Left renal cortex interstitium (tissue), 4 donors: ENCODE results near the gene C12orf75. TPM values are rescaled to one million over a fixed set of nuclear protein-coding genes. Genes with fewer than 3 reads are reported as not detected.
"Not testable (repeated sequence)": the region's sequence is repeated elsewhere in the genome, so short reads cannot be mapped to it uniquely, and the experiment has no call there.

Experiments
- DNase-seq, 4 donors: peaks; one replicate each; pipeline ENCODE4 v3.0.0-alpha.2; 2013; ENCODE audit warnings: low read depth in 4 of 4, low spot score in 2 of 4, missing footprints in 1 of 4
- polyA plus RNA-seq, 4 donors: library from polyadenylated mRNA; unstranded; fragments of 120-200 nt; gene quantifications; one replicate each; pipeline ENCODE4 v1.2.1, GENCODE V29; 2013; ENCODE audit not compliant: insufficient read length in 4 of 4

C12orf75 gene
- polyA plus RNA-seq, 4 donors = 75.2 to 81.6 (median 76.9) TPM

DNA sequence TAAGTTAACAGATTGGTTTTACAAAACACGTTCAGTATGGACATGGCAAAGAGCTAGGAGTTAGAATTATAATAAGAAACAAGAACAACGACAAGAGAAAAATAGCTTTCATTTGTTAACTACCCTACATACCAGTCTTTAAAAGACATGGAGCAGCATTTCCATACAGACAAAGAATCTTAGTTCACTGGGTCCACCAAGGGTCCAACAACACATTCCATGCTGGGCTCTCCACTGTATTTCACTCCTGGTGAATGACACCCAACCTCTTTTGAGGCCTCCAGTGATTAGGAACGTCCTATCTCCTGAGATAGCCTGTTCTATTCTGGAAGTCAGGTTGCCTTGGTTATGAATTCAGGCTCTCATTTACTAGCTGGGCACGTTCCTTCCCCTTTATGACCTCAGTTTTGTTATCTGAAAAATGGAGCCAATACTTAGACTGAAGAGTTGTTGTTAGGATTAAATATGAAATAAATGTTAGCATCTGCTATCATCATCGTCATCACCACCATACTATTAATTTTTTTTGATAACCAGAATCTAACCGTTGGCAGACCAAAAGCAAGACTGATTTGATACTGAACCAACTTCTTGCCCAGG lies 37.7 kb downstream of the C12orf75 start:
- no peak for DNase-seq

DNA sequence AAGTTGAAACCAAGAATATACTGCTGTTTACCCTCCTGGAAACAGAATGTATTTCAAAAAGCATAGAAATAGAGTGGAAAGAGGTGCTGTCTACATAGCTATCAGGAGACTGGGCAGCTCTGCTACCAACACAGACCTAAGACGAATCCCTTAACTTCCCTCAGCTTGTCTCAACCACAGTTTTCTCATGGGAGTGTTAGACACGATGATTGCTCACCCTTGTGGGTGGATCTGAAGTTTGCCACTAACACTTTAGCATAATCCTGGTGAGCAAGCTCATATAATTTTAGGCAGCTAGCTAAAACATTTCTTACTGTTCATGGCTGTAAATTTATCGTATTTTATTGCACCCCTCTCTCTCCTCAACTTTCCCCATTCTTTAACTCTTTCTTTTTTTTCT lies 38.5 kb downstream of the C12orf75 start:
- DNase-seq = no peak

DNA sequence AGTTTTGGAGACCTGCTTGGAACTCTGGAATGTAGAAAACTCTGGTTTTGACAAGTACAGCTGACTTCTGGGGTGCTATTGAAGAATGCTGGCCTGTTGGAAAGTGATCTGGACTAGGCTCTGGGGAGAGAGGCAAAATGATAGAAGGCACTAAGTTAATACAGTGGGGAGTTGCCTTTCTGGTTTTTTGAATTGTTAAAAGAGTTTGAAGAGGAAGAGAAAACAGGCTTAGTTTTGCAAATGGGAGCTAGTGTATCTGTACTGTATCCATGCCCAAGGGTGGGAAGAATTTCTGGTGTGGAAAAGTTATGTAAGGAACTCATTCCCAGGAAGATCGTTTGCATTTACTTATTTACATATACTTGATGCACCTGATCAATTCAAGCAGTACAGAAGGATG lies 43.8 kb downstream of the C12orf75 start:
- DNase-seq = no peak

DNA sequence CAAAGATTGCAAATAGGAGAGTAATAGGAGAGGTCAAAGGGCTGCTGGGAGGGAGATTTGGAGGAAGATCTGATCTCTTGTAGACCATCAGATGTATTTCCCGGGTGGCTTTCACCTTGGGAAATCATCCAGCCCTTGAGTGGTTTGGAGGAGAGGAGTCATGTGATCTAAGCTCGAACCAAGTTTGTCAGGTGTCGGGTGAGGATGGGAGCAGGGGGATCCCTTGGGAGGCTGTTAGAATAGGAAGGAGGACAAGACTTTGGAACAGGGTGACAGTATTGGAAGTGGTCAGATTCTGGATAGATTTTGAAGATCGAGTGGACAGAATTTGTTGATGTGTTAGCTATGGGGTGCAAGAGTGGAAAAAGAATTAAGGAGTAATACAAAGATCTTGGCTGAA lies 46.6 kb downstream of the C12orf75 start:
- no peak for DNase-seq

DNA sequence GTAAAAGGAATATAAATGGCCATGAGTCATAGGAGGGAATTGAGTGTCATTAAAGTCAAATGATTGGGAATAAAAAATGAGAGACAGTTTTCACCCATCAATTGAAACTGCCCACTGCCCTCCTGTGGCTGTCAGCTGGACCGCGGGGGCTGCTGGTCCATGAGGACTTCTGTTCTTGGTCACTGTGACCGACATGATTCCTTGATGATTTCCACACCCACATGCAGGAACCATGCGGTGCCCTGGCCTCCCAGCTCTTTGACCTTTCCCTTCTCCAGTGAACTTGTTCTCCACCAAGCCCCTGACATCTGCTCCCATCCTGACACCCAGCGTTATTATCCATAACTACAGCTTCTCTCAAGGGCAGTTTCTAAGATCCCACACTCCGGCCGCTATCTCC lies 48.4 kb downstream of the C12orf75 start:
- DNase-seq = no peak

DNA sequence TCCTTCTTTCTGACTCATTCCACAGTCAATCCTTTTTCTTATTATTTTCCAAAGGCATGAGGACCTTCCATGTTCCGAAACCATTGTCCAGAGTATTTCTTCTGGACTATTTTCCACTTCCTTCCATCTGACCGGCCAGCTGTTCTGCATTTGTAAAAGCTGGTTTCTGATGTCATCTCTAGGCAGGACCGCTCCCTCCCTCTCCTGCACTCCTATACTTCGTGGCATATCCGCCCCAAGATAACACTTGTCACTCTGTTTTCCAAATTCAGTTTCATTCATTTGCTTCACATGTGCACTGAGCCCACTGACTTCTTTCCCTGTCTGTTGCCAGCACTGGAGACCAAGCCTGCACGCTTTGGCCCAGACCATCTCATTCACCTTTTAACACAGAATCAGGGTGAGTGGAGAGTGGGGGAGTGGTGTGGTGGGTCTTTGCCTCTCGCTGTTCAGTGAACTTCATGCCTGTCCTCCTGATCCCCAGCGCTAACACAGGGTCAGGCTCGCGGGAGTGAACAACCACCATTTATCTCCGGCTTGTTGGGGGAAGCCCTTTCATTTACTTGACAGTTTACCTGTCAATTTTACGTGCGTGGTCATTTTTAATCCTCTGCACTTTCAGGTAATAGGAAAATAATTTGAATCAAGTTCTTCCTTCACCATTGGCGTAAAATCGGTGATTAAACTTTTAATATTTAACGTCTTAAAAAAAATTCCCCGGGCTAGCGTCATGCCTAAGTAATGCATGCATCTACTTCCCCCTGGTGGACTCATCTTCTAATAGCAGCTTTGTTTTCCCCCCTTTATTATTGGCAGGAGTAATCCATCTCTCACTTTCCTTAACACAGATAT lies 52.5 kb downstream of the C12orf75 start:
- DNase-seq = peak in 3 of 4 donors; percentile 38 to 55 (median 47)

DNA sequence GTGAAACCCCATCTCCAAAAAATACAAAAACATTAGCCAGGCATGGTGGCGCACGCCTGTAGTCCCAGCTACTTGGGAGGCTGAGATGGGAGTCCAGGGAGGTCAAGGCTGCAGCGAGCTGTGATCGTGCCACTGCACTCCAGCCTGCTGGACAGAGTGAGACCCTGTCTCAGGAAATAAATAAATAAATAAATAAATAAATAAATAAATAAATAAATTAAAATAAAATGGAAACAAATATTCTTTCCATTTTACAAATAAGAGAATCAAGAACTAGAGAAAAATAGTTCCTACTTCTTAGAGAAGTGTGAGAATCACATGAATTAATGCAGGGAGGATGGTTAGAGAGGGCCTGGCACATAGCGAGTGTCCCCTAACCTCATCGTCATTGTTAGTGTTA lies 53.7 kb downstream of the C12orf75 start:
- no peak for DNase-seq

DNA sequence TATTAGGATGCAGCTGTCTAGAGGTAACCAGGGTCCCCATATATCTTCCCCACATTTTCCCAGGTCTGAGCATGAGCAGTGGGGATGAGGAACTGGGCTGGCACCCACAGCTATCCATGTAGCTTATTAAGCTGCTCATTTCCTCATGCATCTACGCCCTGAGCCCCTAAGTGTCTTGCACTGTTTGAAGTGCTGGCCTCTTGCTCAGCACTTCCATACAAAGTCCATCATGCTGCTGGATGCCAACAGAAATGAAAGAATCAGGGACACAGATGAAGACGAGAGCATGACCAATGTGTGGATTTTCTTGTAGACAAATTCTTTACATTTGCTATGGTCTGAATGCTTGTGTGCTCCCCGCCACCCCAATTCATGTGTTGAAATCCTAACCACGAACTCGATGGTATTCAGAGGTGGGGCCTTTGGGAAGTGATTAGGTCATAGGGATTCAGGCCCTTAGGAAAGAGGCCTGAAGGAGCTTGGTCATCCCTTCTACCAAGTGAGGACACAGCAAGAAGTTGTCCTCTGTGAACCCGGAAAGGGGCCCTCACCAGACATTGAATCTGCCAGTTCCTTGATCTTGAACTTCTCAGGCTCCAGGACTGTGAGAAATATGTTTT lies 54.5 kb downstream of the C12orf75 start:
- no peak for DNase-seq

DNA sequence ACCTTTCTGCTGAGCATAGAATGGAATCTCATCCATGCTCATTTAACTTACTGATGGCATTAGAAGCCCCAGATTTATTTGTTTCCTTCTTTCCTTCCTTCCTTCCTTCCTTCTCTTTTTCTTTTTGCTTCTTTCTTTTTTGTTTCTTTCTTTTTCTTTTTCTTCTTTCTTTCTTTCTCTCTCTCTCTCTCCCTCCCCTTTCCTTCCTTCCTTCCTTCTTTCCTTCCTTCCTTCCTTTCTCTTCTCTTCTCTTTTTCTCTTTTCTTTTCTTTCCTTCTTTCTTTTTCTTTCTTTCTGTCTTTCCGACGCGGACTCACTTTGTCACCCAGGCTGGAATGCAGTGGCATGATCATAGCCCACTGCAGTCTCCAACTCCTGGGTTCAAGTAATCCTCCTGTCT lies 55.9 kb downstream of the C12orf75 start:
- DNase-seq = no peak

DNA sequence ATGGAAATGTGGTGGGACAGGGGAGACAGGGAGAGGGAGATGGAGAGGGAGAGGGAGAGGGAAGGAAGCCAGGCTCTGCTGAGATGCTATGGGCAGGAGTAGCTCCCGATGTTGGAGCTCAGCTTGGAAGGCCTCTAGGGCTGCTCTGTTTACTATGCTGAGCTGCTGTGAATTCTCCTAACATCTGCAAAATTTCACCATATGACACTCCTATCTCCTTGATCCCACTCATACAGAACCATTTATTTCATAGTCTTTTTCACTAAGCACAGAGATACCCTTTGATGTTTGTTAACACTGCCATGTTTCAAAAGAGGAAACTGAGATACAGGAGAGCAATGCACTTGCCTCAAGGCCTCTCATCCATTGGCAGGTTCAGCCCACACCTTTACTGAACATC lies 60.7 kb downstream of the C12orf75 start:
- no peak for DNase-seq

DNA sequence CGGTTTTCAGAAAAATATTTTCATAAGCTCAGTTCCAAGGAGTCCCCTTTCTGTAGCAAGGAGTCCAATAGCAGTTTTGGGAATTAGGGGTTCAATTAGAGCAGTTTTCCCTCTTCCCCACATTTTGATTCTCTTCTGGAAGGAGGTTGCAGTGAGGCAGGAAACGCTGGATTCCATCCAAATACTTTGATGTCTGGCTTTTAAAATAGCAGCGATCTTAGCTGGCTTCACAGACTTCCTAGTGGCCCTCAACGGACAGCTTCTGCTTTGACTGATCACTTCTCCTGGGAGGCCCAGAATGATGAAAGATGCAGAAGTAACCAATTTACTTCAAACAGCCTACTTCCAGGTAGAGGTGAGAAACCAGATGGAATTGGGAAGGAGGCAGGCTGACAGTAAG lies 63.1 kb downstream of the C12orf75 start:
- DNase-seq = no peak

DNA sequence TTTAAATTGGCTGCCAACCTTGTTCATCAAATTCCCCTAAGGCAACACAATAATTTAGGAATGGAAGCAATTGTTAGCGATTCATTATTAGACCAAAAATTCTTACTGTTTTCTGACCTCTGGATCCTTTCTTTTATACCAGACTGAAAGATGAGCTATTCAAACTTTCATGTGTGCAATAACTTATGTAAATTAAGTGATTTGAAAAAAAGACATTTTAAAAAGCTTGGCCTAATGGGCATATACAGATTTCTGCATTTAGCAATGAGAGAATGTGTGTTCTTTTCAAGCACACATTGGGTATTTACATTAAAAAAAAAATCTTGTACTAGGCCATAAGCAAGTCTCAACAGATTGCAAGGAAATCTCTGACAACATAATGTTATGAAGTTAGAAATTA lies 65.5 kb downstream of the C12orf75 start:
- DNase-seq = no peak

DNA sequence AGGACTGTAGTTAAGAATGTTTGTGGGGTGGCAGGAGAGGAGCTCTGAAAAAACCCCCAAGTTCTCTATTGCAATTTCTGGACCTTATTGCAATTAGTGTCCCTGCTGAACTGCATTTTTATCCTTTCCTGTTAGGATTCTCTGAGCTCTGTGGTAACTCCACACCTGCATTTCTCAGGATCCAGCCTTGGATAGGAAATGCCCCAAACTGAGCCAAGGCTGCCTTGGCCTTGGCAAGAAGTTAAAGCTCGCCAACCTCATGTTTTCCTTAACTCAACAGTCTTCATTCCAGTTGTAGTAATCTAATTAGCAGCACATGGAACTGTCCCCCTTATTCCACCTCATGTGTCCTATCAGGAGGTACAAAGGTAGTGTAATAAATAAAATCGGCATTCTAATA lies 66.5 kb downstream of the C12orf75 start:
- no peak for DNase-seq

DNA sequence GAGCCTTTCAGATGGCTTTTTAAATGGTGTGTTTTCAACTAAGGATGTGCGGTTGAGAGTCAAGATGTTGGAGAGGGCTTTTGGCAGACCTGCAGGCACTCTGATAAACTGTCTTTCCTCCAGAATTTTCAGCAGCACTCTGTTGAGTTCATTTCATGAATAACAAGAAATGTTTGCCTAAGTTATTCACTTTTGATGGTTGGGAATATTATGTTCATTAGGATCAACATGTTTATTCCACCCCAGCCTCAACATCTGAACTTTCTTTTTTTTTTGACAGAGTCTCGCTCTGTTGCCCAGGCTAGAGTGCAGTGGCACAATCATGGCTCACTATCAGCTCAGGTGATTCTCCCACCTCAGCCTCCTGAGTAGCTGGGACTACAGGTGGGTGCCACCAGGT lies 68.4 kb downstream of the C12orf75 start:
- DNase-seq = no peak

DNA sequence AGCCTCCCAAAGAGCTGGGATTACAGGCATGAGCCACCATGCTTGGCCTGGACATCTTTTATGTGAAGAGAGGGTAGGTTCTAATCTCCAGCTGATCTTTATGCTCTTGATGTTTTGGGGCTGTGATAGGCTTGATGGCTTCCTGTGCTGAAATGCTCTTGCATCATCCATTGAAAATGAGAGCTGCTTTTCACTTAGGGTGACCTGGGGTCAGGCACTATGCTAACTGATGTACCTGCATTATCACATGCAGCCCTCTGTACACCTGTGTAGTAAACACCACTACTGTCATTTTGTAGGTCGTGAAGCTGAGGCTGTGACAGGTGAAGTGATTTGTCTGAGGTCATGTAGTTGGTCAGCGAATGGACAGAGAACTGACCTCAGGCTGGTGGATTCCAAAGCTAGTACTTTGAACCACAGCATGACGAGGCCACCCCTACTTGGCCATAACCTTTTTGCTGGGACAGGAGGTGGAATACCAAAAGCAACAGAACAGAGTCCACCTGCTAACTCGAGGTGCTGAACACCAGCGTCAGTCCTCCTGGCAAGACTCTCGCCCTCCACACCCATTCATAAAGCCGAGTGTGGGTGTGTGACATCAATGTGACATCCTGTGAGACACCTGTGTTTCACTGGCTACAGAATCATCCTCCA lies 69.1 kb downstream of the C12orf75 start:
- DNase-seq = no peak

DNA sequence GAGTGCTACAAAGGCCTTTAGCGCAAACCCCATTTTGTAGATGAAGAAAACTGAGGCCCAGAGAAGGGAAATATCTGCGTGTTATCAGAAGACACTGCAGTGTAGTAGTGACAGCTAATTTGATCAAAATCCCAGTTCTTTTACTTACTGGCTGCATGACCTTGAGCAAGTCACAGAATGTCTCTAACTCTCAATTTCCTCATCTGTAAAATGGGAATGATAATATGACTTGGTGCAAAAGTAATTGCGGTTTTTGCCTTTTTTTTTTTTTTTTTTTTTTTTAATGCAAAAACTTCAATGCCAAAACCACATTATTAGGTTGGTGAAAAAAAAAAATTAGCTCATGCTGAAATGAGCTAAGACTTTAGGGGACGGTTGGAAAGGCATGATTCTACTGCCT lies 69.7 kb downstream of the C12orf75 start:
- no peak for DNase-seq

DNA sequence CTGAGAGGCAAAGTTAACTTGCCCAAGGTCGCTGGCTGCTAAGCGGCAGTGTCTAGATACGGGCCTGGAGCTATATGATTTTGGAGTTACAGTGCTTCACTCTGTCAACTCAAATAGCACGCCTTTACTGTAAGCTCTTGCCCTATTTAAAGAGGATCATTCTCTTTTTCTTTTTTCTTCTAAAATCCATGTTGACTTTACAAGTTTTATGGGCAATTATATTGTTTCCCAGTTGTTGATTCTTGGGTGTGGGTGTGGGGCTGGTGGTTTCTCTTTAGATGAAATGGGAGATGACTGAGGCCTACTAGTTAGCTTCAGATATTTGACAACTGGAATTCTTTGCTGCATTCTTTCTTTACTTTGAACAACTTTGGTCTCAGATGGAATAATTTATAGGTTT lies 70.7 kb downstream of the C12orf75 start:
- no peak for DNase-seq

DNA sequence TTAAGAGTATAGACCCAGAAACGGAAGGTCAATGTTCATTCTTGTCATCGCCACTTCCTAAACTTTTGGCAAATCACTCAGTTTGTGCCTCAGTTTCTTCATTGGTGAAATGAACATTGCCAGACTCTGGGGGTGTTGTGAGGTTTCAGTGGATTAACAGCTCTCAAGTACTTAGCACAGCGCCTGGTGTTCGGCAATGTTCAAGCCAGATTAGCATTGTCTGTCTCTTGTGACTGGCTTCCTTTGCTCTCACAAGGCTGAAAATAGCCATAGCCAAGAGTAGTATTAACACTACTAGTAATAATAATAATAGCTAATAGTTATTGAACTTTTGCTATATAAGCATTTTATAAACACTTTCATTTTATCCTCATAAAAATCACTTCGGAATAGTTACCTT lies 71.9 kb downstream of the C12orf75 start:
- no peak for DNase-seq

DNA sequence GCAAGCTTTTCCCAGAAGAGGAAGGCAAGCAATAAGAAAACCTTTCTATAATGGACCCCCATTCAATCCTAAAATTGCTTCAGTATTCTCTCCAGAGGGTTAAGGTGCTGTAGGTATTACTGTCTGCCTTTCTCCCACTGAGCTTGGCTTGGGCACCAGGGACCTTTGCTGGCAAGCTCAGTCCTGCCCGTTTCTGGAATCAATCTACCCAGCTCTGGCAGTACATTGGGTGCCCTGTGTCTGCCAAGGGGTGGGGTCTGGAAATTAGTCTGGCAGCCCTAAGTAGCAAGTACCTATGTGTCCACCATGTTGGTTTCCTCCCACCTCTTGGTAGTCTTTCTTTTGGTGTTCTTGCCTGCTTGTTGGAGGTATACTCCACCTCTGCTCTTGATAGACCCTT lies 72.6 kb downstream of the C12orf75 start:
- DNase-seq = no peak

DNA sequence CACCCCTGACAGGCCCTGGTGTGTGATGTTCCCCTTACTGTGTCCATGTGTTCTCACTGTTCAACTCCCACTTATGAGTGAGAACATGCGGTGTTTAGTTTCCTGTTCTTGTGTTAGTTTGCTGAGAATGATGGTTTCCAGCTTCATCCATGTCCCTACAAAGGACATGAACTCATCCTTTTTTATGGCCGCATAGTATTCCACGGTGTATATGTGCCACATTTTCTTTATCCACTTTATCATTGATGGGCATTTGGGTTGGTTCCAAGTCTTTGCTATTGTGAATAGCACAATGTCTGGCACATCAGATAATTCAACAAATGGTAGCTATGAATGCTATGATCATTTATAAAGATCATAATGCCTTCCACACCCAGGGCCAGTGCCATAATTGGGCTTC lies 73.6 kb downstream of the C12orf75 start:
- not testable (repeated sequence) for DNase-seq

DNA sequence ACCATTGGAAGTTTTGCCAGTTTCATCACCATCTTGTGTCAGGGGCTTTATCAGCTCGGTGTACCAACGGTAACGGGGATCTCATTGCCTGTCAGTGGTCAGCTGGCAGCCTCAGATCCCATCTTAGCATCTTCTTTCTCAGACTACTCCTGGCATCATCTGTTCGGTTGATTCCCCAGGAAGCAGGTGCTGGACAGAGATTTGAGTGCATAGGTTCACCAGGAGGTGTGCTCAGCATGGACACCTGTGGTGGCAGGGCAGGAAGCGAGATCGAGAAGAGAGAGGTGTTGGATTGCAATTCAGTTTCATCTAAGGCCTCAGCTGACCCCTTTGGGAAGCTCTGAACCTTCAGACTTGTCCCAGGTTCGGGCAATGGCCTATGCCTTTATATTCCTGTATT lies 76.0 kb downstream of the C12orf75 start:
- no peak for DNase-seq
